Esophagus (tissue), 2 donors: ENCODE measurements around the gene AGXT2. TPM values are rescaled to one million over a fixed set of nuclear protein-coding genes. Genes with fewer than 3 reads are reported as not detected.
"Not testable (repeated sequence)": the region's sequence is repeated elsewhere in the genome, so short reads cannot be mapped to it uniquely, and the experiment has no call there.

ENCODE experiments used
- H3K27ac ChIP-seq, 2 donors: one replicate each; pipeline ENCODE4 v1.5.1; 2013; ENCODE audit warnings: low read depth in 2 of 2, mild to moderate bottlenecking in 2 of 2, inconsistent platforms in 1 of 2, low read length in 1 of 2, moderate library complexity in 1 of 2
- H3K27me3 ChIP-seq, 2 donors: one replicate each; pipeline ENCODE4 v1.6.1; 2013; ENCODE audit warnings: low read length in 2 of 2, control low read depth in 1 of 2, mild to moderate bottlenecking in 1 of 2; ENCODE audit not compliant: insufficient read depth in 2 of 2, control insufficient read depth in 1 of 2
- H3K36me3 ChIP-seq, 2 donors: one replicate each; pipeline ENCODE4 v1.6.1; 2013; ENCODE audit warnings: low read length in 1 of 2; ENCODE audit not compliant: control insufficient read depth in 2 of 2, insufficient read depth in 2 of 2
- H3K4me1 ChIP-seq, 2 donors: one replicate each; pipeline ENCODE4 v1.6.1; 2013; ENCODE audit warnings: low read length in 1 of 2; ENCODE audit not compliant: control insufficient read depth in 2 of 2, insufficient read depth in 2 of 2
- H3K4me3 ChIP-seq, 2 donors: one replicate each; pipeline ENCODE4 v1.5.1; 2013; ENCODE audit warnings: low read length in 2 of 2, mild to moderate bottlenecking in 2 of 2, low read depth in 1 of 2, moderate library complexity in 1 of 2
- H3K9me3 ChIP-seq, 2 donors: one replicate each; pipeline ENCODE4 v1.6.1; 2013; ENCODE audit warnings: mild to moderate bottlenecking in 2 of 2, low read depth in 1 of 2, low read length in 1 of 2, moderate library complexity in 1 of 2; ENCODE audit not compliant: control insufficient read depth in 2 of 2, insufficient read depth in 1 of 2
- WGBS, 2 donors: extraction: QIAGEN DNeasy Blood & Tissue Kit; methylation state at CpG; one replicate each; pipeline ENCODE4 v1.1.7; 2013; 5-methylcytosine and 5-hydroxymethylcytosine counted together
- polyA plus RNA-seq, 2 donors: library from polyadenylated mRNA; stranded (reverse); fragments of 200-250 nt; gene quantifications; one replicate each; pipeline ENCODE4 v1.2.3, GENCODE V29; 2013
- donor health status: healthy with polysubstance abuse.
- donor health status: Bipolar disorder and iron deficiency.

The AGXT2 gene
- polyA plus RNA-seq, 2 donors: not detected

GRCh38 chr5:34991486-34992238, 56.1 kb downstream of the AGXT2 start:
- Histone ChIP-seq H3K27ac (no peak overlapping the region), H3K4me3 (no peak overlapping the region), H3K36me3 (no peaks in the 10 kb centered on the region), H3K27me3 (no peaks in the 10 kb centered on the region), H3K4me1 (no peaks in the 10 kb centered on the region), H3K9me3 (no peaks in the 10 kb centered on the region)
- WGBS, 2 donors: 73 to 91% methylated on average over 2 of the region's 2 CpGs

DNA sequence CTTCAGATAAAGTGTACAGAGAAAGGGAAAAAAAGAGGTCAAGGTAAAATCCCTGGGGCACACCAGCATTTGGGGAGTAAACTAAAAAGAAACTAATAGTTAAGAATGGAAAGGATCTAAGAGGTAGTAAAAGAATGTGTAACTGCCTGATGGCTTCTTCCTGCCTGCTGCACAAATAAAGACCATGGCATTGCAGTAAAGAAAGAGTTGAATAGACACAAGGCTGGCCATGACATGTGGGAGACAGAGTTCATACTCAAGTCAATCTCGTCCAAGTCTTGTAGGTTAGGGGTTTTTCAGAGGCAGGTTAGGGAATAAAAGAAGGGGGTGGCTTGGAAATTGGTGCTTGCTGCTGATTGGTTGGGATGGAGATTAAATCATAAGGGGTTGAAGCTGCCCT, 60.8 kb downstream of the AGXT2 start:
- Histone ChIP-seq H3K9me3 (no peaks in the 10 kb centered on the region), H3K36me3 (no peaks in the 10 kb centered on the region), H3K4me3 (no peak overlapping the region), H3K27ac (no peak overlapping the region), H3K27me3 (no peaks in the 10 kb centered on the region), H3K4me1 (no peaks in the 10 kb centered on the region)
- 86 to 91% methylated on average over 1 of the region's 1 CpG for WGBS, 2 donors

DNA sequence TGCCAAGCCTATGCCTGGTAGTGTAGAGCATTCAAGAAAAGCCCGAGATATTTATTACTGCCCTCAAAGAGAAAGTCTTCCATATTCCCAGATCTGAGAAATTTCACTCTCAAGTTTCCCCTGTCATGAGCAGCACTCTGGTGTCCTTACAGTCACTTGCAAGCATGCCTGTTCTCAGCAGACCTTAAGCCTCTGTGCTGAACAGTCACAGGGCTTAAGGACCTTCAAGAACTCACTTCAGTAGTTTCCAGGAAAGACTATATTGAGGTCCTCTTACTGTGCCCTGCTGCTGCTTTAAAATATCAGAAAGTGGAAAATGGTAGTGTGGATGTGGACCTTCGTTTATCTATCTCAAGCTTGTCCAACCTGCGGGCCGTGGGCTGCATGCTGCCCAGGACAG, 64.9 kb downstream of the AGXT2 start:
- no peaks in the 10 kb centered on the region for H3K36me3 ChIP-seq
- H3K27ac ChIP-seq: no peak overlapping the region
- 84 to 89% methylated on average over 4 of the region's 4 CpGs for whole genome bisulfite sequencing, 2 donors

GRCh38 chr5:34978681-34979080, 69.1 kb downstream of the AGXT2 start:
- Histone ChIP-seq H3K4me3 (no peak overlapping the region), H3K9me3 (no peaks in the 10 kb centered on the region), H3K27me3 (no peaks in the 10 kb centered on the region), H3K27ac (no peak overlapping the region), H3K4me1 (no peaks in the 10 kb centered on the region), H3K36me3 (no peaks in the 10 kb centered on the region)
- 57 to 62% methylated on average over 4 of the region's 4 CpGs for WGBS, 2 donors

More for the DNA sequence above, 64.9 kb downstream of the AGXT2 start:
- Histone ChIP-seq H3K9me3 (no peaks in the 10 kb centered on the region), H3K4me3 (no peak overlapping the region), H3K27me3 (no peaks in the 10 kb centered on the region), H3K4me1 (no peaks in the 10 kb centered on the region)

GRCh38 chr5:34977934-34978613, 69.7 kb downstream of the AGXT2 start:
- Histone ChIP-seq H3K27ac (no peak overlapping the region), H3K36me3 (no peaks in the 10 kb centered on the region), H3K4me3 (no peak overlapping the region), H3K27me3 (no peaks in the 10 kb centered on the region), H3K9me3 (no peaks in the 10 kb centered on the region), H3K4me1 (no peaks in the 10 kb centered on the region)
- 46 to 53% methylated on average over 2 of the region's 2 CpGs for WGBS, 2 donors

DNA sequence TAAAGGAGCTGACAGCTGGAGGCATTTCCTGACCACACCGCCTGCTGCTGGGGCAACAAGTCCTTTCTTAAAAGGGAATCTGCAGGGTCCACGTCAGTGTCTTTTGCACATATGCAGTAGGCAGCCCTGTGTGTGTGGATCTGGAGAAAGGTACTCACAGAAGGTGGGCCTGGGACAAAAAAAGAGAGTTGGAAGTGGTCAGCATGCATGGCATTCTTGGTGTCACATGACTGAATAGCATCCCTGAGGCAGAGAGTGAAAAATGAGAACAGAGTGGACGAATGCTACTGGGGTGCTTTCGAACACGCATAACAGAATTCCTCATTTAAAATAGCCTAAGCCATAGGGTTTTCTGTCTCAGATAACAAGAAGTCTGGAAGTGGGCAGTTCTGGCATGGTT, 71.4 kb downstream of the AGXT2 start:
- H3K27ac ChIP-seq: no peak overlapping the region
- H3K36me3 ChIP-seq: no peaks in the 10 kb centered on the region
- no peaks in the 10 kb centered on the region for H3K9me3 ChIP-seq
- H3K27me3 ChIP-seq: no peaks in the 10 kb centered on the region
- no peaks in the 10 kb centered on the region for H3K4me1 ChIP-seq
- WGBS, 2 donors: 86% methylated on average over 5 of the region's 5 CpGs
- H3K4me3 ChIP-seq: no peak overlapping the region

DNA sequence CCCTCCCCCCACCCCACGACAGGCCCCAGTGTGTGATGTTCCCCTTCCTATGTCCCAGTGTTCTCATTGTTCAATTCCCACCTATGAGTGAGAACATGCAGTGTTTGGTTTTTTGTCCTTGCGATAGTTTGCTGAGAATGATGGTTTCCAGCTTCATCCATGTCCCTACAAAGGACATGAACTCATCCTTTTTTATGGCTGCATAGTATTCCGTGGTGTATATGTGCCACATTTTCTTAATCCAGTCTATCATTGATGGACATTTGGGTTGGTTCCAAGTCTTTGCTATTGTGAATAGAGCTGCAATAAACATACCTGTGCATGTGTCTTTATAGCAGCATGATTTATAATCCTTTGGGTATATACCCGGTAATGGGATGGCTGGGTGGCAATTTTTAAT, 76.1 kb downstream of the AGXT2 start:
- H3K27ac ChIP-seq, H3K27me3 ChIP-seq, H3K4me3 ChIP-seq, H3K4me1 ChIP-seq, H3K9me3 ChIP-seq, H3K36me3 ChIP-seq: not testable (repeated sequence)
- WGBS, 2 donors: 87 to 96% methylated on average over 2 to 3 of the region's 4 CpGs

DNA sequence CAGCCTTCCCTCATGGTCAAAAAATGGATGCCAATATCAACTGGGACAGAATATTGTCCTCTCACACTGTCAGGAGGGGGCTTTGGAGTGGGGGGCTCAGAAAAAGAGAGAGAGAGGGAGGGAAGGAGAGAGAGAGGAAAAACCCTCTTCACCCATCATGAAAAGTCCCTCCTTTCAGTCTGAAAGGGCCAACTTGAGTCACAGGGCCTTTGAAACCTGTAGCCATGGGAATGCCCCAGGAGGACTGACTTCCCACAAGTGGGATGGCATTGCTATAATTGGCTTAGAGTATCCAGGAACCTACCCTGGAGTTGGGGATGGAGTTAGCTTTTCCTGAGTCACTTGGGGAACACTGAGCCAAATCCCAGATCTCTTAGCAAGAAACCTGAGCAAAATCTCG, 77.2 kb downstream of the AGXT2 start:
- H3K27me3 ChIP-seq: no peaks in the 10 kb centered on the region
- H3K4me3 ChIP-seq: no peak overlapping the region
- H3K9me3 ChIP-seq: no peaks in the 10 kb centered on the region
- no peak overlapping the region for H3K27ac ChIP-seq
- WGBS, 2 donors: 59 to 60% methylated on average over 1 of the region's 1 CpG
- no peaks in the 10 kb centered on the region for H3K4me1 ChIP-seq
- no peaks in the 10 kb centered on the region for H3K36me3 ChIP-seq

DNA sequence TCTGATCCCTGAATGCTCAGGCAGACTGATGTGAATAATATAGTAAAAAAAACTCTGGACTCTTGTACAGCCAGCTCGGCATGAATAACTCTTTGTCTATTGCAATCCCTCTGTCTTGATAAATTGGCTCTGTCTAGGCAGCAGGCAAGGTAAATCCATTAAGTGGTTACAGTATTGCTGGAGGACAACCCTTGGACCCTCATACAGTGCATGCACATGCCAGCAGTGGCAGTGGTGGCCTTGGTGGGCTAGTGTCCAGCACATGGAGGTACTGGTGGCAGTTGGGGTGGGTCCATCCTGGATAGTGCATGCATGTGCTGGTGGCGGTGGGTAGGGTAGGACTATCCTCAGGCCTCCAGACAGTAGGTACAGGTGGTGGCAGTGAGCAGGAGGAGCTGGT, 79.5 kb downstream of the AGXT2 start:
- Histone ChIP-seq H3K9me3 (peaks cover 0 to 2% of the 10 kb centered on the region in 2 donors), H3K36me3 (no peaks in the 10 kb centered on the region), H3K4me1 (no peaks in the 10 kb centered on the region), H3K27ac (no peak overlapping the region), H3K4me3 (no peak overlapping the region), H3K27me3 (no peaks in the 10 kb centered on the region)
- WGBS, 2 donors: 91 to 96% methylated on average over 2 of the region's 2 CpGs

DNA sequence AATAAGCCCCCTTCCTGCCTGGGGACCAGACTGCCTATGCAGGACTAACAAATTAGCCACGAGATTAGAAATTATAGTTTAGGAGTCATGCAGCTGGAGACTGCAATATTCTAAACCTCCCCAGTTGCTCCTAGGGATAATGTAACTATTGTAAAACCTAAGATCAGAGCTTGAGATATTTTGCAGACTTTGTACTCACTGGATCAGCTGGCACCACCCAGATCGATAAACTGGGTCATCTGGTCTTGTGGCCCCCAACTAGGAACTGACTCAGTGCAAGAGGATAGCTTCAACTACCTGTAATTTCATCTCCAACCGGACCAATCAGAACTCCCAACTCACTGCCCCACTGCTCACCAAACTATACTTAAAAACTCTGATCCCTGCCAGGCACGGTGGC, 80.2 kb downstream of the AGXT2 start:
- WGBS, 2 donors: 94 to 96% methylated on average over 4 of the region's 4 CpGs
- H3K4me1 ChIP-seq: no peaks in the 10 kb centered on the region
- no peaks in the 10 kb centered on the region for H3K27me3 ChIP-seq
- no peaks in the 10 kb centered on the region for H3K36me3 ChIP-seq
- H3K27ac ChIP-seq: no peak overlapping the region
- H3K4me3 ChIP-seq: no peak overlapping the region
- peaks cover 0 to 2% of the 10 kb centered on the region in 2 donors for H3K9me3 ChIP-seq
